Ovary (tissue), 3 donors: ENCODE data around the gene MRPL14.
"Not testable (repeated sequence)": the region's sequence is repeated elsewhere in the genome, so short reads cannot be mapped to it uniquely, and the experiment has no call there.

ENCODE experiments used
- CTCF ChIP-seq, 3 donors: fragments of 450-650 bp in 2 of 3; fragments of 200-600 bp in 1 of 3; IDR thresholded peaks; one replicate each; pipeline versions ENCODE4 v1.5.1 to v1.8.0; 2016 to 2022; ENCODE audit warnings: antibody characterized with exemption in 3 of 3, mild to moderate bottlenecking in 1 of 3
- EP300 ChIP-seq: sonication (generic); formaldehyde crosslinking; IDR thresholded peaks from one replicate; pipeline ENCODE4 v1.6.1; 2017; ENCODE audit warnings: antibody characterized with exemption
- POLR2A ChIP-seq: fragments of 450-650 bp; IDR thresholded peaks from one replicate; pipeline ENCODE4 v1.6.1; 2017; ENCODE audit warnings: antibody characterized with exemption, mild to moderate bottlenecking, moderate library complexity
- donor health status: DM: no; HTN: no; CAD: no.

GRCh38 chr6:44144536-44144935, 17.3 kb upstream of the MRPL14 start:
- not testable (repeated sequence) for TF ChIP-seq POLR2A; CTCF (IDR thresholded peaks at IDR 0.05); EP300
